Left hindlimb (tissue), 1 donor: ENCODE measurements around the gene KCNIP4.

ENCODE experiments used
- DNase-seq: peaks from one replicate; pipeline ENCODE4 v3.0.0-alpha.2; 2018

The KCNIP4 gene

GRCh38 chr4:21753084-21753760, 195.3 kb downstream of the KCNIP4 start:
- no peak for DNase-seq

- no peak for DNase-seq
Measured at GRCh38 chr4:21752616-21753015, 196.0 kb downstream of the KCNIP4 start.

- no peak for DNase-seq
Measured at GRCh38 chr4:21749924-21750323, 198.6 kb downstream of the KCNIP4 start.

GRCh38 chr4:21749412-21749811, 199.2 kb downstream of the KCNIP4 start:
- DNase-seq: no peak

GRCh38 chr4:21744046-21744445, 204.5 kb downstream of the KCNIP4 start:
- no peak for DNase-seq

GRCh38 chr4:21742326-21742725, 206.2 kb downstream of the KCNIP4 start:
- DNase-seq: no peak

GRCh38 chr4:21738821-21739220, 209.8 kb downstream of the KCNIP4 start:
- DNase-seq: no peak

GRCh38 chr4:21735866-21736265, 212.7 kb downstream of the KCNIP4 start:
- DNase-seq: no peak

- DNase-seq: no peak
Measured at GRCh38 chr4:21733894-21734630, 214.5 kb downstream of the KCNIP4 start.

- DNase-seq: no peak
Measured at GRCh38 chr4:21728304-21728703, 220.3 kb downstream of the KCNIP4 start.

- no peak for DNase-seq
Measured at GRCh38 chr4:21726255-21726815, 222.2 kb downstream of the KCNIP4 start.

- no peak for DNase-seq
Measured at GRCh38 chr4:21722157-21722839, 226.3 kb downstream of the KCNIP4 start.

GRCh38 chr4:21716531-21716930, 232.0 kb downstream of the KCNIP4 start:
- DNase-seq: no peak

- no peak for DNase-seq
Measured at GRCh38 chr4:21710179-21710835, 238.3 kb downstream of the KCNIP4 start.

GRCh38 chr4:21709761-21710160, 238.8 kb downstream of the KCNIP4 start:
- DNase-seq: no peak

GRCh38 chr4:21709031-21709430, 239.5 kb downstream of the KCNIP4 start:
- DNase-seq: no peak

GRCh38 chr4:21699446-21699845, 249.1 kb downstream of the KCNIP4 start:
- no peak for DNase-seq

GRCh38 chr4:21697583-21697982, 251.0 kb downstream of the KCNIP4 start:
- no peak for DNase-seq

- no peak for DNase-seq
Measured at GRCh38 chr4:21695141-21695540, 253.4 kb downstream of the KCNIP4 start.

GRCh38 chr4:21692241-21692640, 256.3 kb downstream of the KCNIP4 start:
- DNase-seq: no peak

- no peak for DNase-seq
Measured at GRCh38 chr4:21688596-21689265, 259.8 kb downstream of the KCNIP4 start.

- no peak for DNase-seq
Measured at GRCh38 chr4:21685911-21686310, 262.7 kb downstream of the KCNIP4 start.
